A549 (cell line): ENCODE data around the gene TCEA3. TPM values are rescaled to one million over a fixed set of nuclear protein-coding genes. Genes with fewer than 3 reads are reported as not detected.

ENCODE experiments used
- ATAC-seq, 2 experiments: fragments of 200-7000 bp in 1 of 2; fragments of >200 bp in 1 of 2; cut with Nextera tagmentation in 1 of 2; cut with Tn5 transposase in 1 of 2; 3 replicates each; pipeline versions ENCODE4 v1.8.0 to v1.9.1; 2018 to 2020; ENCODE audit warnings: mild to moderate bottlenecking in 1 of 2, moderate library complexity in 1 of 2
- CTCF ChIA-PET: fragments of 300-600 bp; sonication (Branson Sonifier 250); formaldehyde crosslinking; extraction: SDS; loops from one replicate; lab custom pipeline; 2021; ENCODE audit warnings: antibody characterized with exemption, inconsistent platforms; lab: Yijun Ruan, JAX
- POLR2A ChIA-PET: fragments of 350-600 bp; formaldehyde crosslinking; extraction: SDS; loops from one replicate; lab custom pipeline; 2021; ENCODE audit warnings: antibody characterized with exemption, inconsistent platforms; lab: Yijun Ruan, JAX
- DNase-seq, 2 experiments: peaks; one replicate each; pipeline versions ENCODE4 v3.0.0 to v3.0.0-alpha.2; 2011 to 2016; ENCODE audit warnings: low read depth in 1 of 2, low spot score in 1 of 2
- FAIRE-seq: peaks from 2 replicates; lab custom pipeline; 2011; peaks lifted over from hg19 to GRCh38; lab: Jason Lieb, UNC
- H3K27ac ChIP-seq, 2 experiments: fragments of >200 bp; sonication (Bioruptor Twin); formaldehyde crosslinking; 3 replicates each; pipeline ENCODE4 v1.5.1; 2016 to 2017
- H3K4me1 ChIP-seq: fragments of >200 bp; sonication (Bioruptor Twin); formaldehyde crosslinking; 3 replicates; pipeline ENCODE4 v1.6.1; 2016
- H3K4me2 ChIP-seq: fragments of >200 bp; sonication (Bioruptor Twin); formaldehyde crosslinking; 3 replicates; pipeline ENCODE4 v1.6.1; 2016
- H3K4me3 ChIP-seq: fragments of >200 bp; sonication (Bioruptor Twin); formaldehyde crosslinking; 3 replicates; pipeline ENCODE4 v1.5.1; 2016
- H3K9me3 ChIP-seq: fragments of >200 bp; sonication (Bioruptor Twin); formaldehyde crosslinking; 3 replicates; pipeline ENCODE4 v1.6.1; 2016
- CBX8 ChIP-seq: fragments of 200-600 bp; sonication (generic); IDR thresholded peaks from 2 replicates; pipeline ENCODE4 v1.6.1; 2016
- CEBPB ChIP-seq, 2 experiments: fragments of >200 bp in 1 of 2; sonication (Bioruptor Twin) in 1 of 2; formaldehyde crosslinking in 1 of 2; IDR thresholded peaks; 2 replicates each; pipeline ENCODE4 v1.6.1; 2012 to 2016
- CHD4 ChIP-seq: fragments of 200-600 bp; sonication (generic); IDR thresholded peaks from 2 replicates; pipeline ENCODE4 v1.6.1; 2016; ENCODE audit warnings: antibody characterized with exemption, mild to moderate bottlenecking, borderline replicate concordance
- EP300 ChIP-seq, 2 experiments: fragments of >200 bp; sonication (Bioruptor Twin); formaldehyde crosslinking; IDR thresholded peaks; 2 replicates in 1 of 2; 3 replicates in 1 of 2; pipeline ENCODE4 v1.6.1; 2016 to 2017
- FOSB ChIP-seq: fragments of 250-450 bp; sonication (Bioruptor Pico); IDR thresholded peaks from 2 replicates; pipeline ENCODE4 v1.5.0; 2020; ENCODE audit warnings: mild to moderate bottlenecking, moderate library complexity
- GATA3 ChIP-seq: IDR thresholded peaks from 2 replicates; pipeline ENCODE4 v1.6.1; 2012; ENCODE audit warnings: borderline replicate concordance
- HDAC2 ChIP-seq: fragments of 200-600 bp; sonication (generic); IDR thresholded peaks from 2 replicates; pipeline ENCODE4 v1.6.1; 2016
- JUN ChIP-seq, 2 experiments: fragments of >200 bp; sonication (Bioruptor Twin); formaldehyde crosslinking; IDR thresholded peaks; 2 replicates in 1 of 2; 3 replicates in 1 of 2; pipeline ENCODE4 v1.6.1; 2016 to 2017
- JUNB ChIP-seq: fragments of >200 bp; sonication (Bioruptor Twin); formaldehyde crosslinking; IDR thresholded peaks from 2 replicates; pipeline ENCODE4 v1.6.1; 2016
- KDM1A ChIP-seq: fragments of 200-600 bp; sonication (generic); IDR thresholded peaks from 2 replicates; pipeline ENCODE4 v1.6.1; 2016; ENCODE audit warnings: low read depth, mild to moderate bottlenecking
- MAZ ChIP-seq: fragments of 150-350 bp; IDR thresholded peaks from 2 replicates; pipeline ENCODE4 v1.6.1; 2014; ENCODE audit warnings: antibody characterized with exemption, low read depth, low read length, borderline replicate concordance
- MYC ChIP-seq: IDR thresholded peaks from 2 replicates; pipeline ENCODE4 v1.6.1; 2012; ENCODE audit warnings: mild to moderate bottlenecking, inconsistent platforms, low read length, improper control_type of control experiment, borderline replicate concordance
- RARB ChIP-seq: fragments of 250-450 bp; sonication (Bioruptor Pico); IDR thresholded peaks from 2 replicates; pipeline ENCODE4 v1.8.0; 2021; ENCODE audit warnings: mild to moderate bottlenecking, moderate library complexity
- SMC3 ChIP-seq: fragments of >200 bp; sonication (Bioruptor Twin); formaldehyde crosslinking; IDR thresholded peaks from 3 replicates; pipeline ENCODE4 v1.6.1; 2018; ENCODE audit warnings: inconsistent platforms
- SREBF2 ChIP-seq: fragments of 450-650 bp; IDR thresholded peaks from 2 replicates; pipeline ENCODE4 v1.6.1; 2014; ENCODE audit warnings: mild to moderate bottlenecking, moderate library complexity
- ZC3H11A ChIP-seq: fragments of 450-650 bp; IDR thresholded peaks from 2 replicates; pipeline ENCODE4 v1.6.1; 2014; ENCODE audit warnings: antibody characterized with exemption, mild to moderate bottlenecking
- ZFP36 ChIP-seq: fragments of 450-650 bp; IDR thresholded peaks from 2 replicates; pipeline ENCODE4 v1.6.1; 2014; ENCODE audit warnings: borderline replicate concordance; ENCODE audit not compliant: partially characterized antibody
- ZSCAN20 ChIP-seq: fragments of 250-450 bp; sonication (Bioruptor Pico); IDR thresholded peaks from 2 replicates; pipeline ENCODE4 v1.8.0; 2022; ENCODE audit warnings: mild to moderate bottlenecking, moderate library complexity
- WGBS: methylation state at CpG from one replicate; pipeline ENCODE4 v1.1.6; 2017; ENCODE audit errors: missing lambda C conversion rate; 5-methylcytosine and 5-hydroxymethylcytosine counted together
- polyA plus RNA-seq, 4 experiments: library from polyadenylated mRNA; depleted of rRNA in 3 of 4; stranded (reverse); fragments of >200 nt; fragmentation: RNase III in 1 of 4; extraction: RNeasy Plus Mini Kit Qiagen cat#74134 plus additional on column Dnase treatment in 1 of 4; gene quantifications; 2 replicates in 3 of 4; 3 replicates in 1 of 4; pipeline ENCODE4 v1.2.3, GENCODE V29; 2011 to 2017
- TF ChIP-seq, protein P1 (sequence below): fragments of 450-650 bp; IDR thresholded peaks from 2 replicates; pipeline ENCODE4 v1.6.1; 2014; ENCODE audit warnings: antibody characterized with exemption
- TF ChIP-seq, protein P2 (sequence below): fragments of 250-450 bp; sonication (Bioruptor Pico); IDR thresholded peaks from 2 replicates; pipeline ENCODE4 v1.5.0; 2020; ENCODE audit warnings: low read depth, mild to moderate bottlenecking, moderate library complexity
- TF ChIP-seq, protein P3 (sequence below): fragments of 200-600 bp; sonication (generic); IDR thresholded peaks from 2 replicates; pipeline ENCODE4 v1.6.1; 2016; ENCODE audit warnings: antibody characterized with exemption, mild to moderate bottlenecking, moderate library complexity

The TCEA3 gene
- polyA plus RNA-seq, 2 of the 4 experiments (the other 2 are of a cell fraction) = 0.58 TPM

DNA sequence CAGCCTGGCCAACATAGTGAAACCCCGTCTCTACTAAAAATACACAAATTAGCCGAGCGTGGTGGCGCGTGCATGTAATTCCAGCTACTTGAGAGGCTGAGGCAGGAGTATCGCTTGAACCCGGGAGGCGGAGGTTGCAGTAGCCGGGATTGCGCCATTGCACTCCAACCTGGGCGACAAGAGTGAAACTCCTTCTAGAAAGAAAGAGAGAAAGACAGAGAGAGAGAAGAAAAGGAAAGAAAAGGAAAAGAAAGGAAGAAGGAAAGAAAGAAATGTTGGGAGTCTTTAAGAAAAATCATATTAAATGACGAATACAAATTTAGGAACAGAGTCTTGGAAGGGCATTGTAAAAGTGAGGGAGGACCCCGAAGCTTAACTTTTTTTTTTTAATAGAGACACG is 78.6 kb downstream of the TCEA3 start:
- Histone ChIP-seq H3K27ac (peak overlapping the region in 1 of 2 experiments; percentile 100; a peak in 3 of 6 replicates), H3K4me3 (no peak overlapping the region), H3K4me1 (peaks cover 14% of the 10 kb centered on the region), H3K4me2 (no peak overlapping the region), H3K9me3 (no peaks in the 10 kb centered on the region)
- ChIA-PET CTCF (interaction anchor here (1.7 to 3.3 kb wide), 3 partner anchors 22 to 161 kb away, joined by 6 to 10 read pairs (median 9); no protein-coding TSS in a partner anchor), POLR2A (no interaction called here)
- FAIRE-seq = no peak
- no peak for DNase-seq
- no peak for TF ChIP-seq JUNB
- TF ChIP-seq MAZ = no peak
- TF ChIP-seq CEBPB (IDR thresholded peaks at IDR 0.05) = no peak
- no peak for TF ChIP-seq EP300 (IDR thresholded peaks at IDR 0.05)
- TF ChIP-seq RARB (CRISPR knock-in tag) = no peak
- TF ChIP-seq ZC3H11A = no peak
- no peak for TF ChIP-seq KDM1A
- TF ChIP-seq, protein P1, sequence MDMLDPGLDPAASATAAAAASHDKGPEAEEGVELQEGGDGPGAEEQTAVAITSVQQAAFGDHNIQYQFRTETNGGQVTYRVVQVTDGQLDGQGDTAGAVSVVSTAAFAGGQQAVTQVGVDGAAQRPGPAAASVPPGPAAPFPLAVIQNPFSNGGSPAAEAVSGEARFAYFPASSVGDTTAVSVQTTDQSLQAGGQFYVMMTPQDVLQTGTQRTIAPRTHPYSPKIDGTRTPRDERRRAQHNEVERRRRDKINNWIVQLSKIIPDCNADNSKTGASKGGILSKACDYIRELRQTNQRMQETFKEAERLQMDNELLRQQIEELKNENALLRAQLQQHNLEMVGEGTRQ = no peak
- no peak for TF ChIP-seq CBX8
- TF ChIP-seq ZSCAN20 = no peak
- TF ChIP-seq, protein P2, sequence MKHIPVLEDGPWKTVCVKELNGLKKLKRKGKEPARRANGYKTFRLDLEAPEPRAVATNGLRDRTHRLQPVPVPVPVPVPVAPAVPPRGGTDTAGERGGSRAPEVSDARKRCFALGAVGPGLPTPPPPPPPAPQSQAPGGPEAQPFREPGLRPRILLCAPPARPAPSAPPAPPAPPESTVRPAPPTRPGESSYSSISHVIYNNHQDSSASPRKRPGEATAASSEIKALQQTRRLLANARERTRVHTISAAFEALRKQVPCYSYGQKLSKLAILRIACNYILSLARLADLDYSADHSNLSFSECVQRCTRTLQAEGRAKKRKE = no peak
- TF ChIP-seq MYC = no peak
- no peak for TF ChIP-seq ZFP36
- no peak for TF ChIP-seq JUN (IDR thresholded peaks at IDR 0.05)
- TF ChIP-seq SMC3 = no peak
- no peak for TF ChIP-seq SREBF2
- 91% methylated on average over 14 of the region's 14 CpGs for WGBS
- ATAC-seq = no peak

DNA sequence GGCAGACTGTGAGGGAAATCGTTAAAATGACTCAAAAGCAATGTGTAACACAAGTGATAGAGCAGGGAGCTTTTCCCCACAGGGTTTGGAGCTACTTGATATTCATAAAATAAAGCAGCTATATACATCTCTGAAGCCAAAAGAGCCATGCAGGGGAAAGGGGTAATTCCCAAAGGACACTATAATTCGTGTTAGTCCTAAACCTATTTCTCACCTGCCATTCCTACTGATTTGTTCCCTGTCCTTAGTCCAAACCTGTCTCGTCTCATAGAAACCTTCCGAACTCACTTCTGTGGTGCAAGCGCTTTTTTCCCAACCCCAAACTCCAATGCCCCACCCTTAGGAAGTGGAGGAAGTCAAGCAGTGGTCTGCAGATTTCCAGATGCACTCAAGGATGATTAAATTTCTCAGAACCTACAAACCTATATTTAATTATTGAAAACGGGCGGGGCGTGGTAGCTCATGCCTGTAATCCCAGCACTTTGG is 79.5 kb downstream of the TCEA3 start:
- ChIA-PET CTCF (interaction anchor here (0.6 to 3.3 kb wide), 7 partner anchors 8 to 161 kb away, joined by 3 to 10 read pairs (median 6); no protein-coding TSS in a partner anchor), POLR2A (interaction anchor here (0.5 to 1.6 kb wide), 9 partner anchors 15 to 347 kb away, joined by 3 to 33 read pairs (median 6); partner anchors contain the start of genes E2F2, RPL11 and ZNF436)
- WGBS = 36% methylated on average over 8 of the region's 8 CpGs
- H3K9me3 ChIP-seq = no peaks in the 10 kb centered on the region
- peaks cover 23% of the 10 kb centered on the region for H3K4me1 ChIP-seq
- FAIRE-seq (no peak), DNase-seq (no peak), ATAC-seq (peak; percentile 0 to 4; a peak in 2 of 6 replicates)
- H3K4me2 ChIP-seq = peak overlapping the region; percentile 94
- H3K27ac ChIP-seq = peak overlapping the region; percentile 97 to 100
- TF ChIP-seq CHD4 (no peak), ZC3H11A (no peak), GATA3 (no peak), HDAC2 (no peak), FOSB (CRISPR knock-in tag) (no peak), MYC (no peak)
- TF ChIP-seq, protein P3, sequence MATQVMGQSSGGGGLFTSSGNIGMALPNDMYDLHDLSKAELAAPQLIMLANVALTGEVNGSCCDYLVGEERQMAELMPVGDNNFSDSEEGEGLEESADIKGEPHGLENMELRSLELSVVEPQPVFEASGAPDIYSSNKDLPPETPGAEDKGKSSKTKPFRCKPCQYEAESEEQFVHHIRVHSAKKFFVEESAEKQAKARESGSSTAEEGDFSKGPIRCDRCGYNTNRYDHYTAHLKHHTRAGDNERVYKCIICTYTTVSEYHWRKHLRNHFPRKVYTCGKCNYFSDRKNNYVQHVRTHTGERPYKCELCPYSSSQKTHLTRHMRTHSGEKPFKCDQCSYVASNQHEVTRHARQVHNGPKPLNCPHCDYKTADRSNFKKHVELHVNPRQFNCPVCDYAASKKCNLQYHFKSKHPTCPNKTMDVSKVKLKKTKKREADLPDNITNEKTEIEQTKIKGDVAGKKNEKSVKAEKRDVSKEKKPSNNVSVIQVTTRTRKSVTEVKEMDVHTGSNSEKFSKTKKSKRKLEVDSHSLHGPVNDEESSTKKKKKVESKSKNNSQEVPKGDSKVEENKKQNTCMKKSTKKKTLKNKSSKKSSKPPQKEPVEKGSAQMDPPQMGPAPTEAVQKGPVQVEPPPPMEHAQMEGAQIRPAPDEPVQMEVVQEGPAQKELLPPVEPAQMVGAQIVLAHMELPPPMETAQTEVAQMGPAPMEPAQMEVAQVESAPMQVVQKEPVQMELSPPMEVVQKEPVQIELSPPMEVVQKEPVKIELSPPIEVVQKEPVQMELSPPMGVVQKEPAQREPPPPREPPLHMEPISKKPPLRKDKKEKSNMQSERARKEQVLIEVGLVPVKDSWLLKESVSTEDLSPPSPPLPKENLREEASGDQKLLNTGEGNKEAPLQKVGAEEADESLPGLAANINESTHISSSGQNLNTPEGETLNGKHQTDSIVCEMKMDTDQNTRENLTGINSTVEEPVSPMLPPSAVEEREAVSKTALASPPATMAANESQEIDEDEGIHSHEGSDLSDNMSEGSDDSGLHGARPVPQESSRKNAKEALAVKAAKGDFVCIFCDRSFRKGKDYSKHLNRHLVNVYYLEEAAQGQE = no peak
- peak overlapping the region; percentile 48 for H3K4me3 ChIP-seq
